ENCODE measurements around the gene COQ7.

Gene COQ7

GRCh38 chr16:19113577-19114358 is 46.4 kb downstream of the COQ7 start, which contains the start of gene ITPRIPL2:
Gene ITPRIPL2, plus strand, starts transcription at chr16:19113964. Its CDS starts 498 bp downstream, at chr16:19114462.
- peak; percentile 21 to 57 for DNase-seq

GRCh38 chr16:19114359-19115147 is 47.1 kb downstream of the COQ7 start:
- no peak for DNase-seq

- no peak for DNase-seq
Measured at GRCh38 chr16:19115148-19116021, 48.0 kb downstream of the COQ7 start.

- DNase-seq, result no peak
Measured at GRCh38 chr16:19116711-19117449, 49.5 kb downstream of the COQ7 start.

GRCh38 chr16:19118938-19119431 is 51.6 kb downstream of the COQ7 start:
- no peak for DNase-seq

GRCh38 chr16:19119564-19119963 is 52.1 kb downstream of the COQ7 start:
- DNase-seq, result no peak

- DNase-seq, result no peak
Measured at GRCh38 chr16:19123535-19124178, 56.2 kb downstream of the COQ7 start.

- no peak for DNase-seq
Measured at GRCh38 chr16:19126300-19126699, 58.9 kb downstream of the COQ7 start.

- no peak for DNase-seq
Measured at GRCh38 chr16:19127205-19127604, 59.8 kb downstream of the COQ7 start.

- no peak for DNase-seq
Measured at GRCh38 chr16:19127674-19128131, 60.3 kb downstream of the COQ7 start.

- DNase-seq, result peak; percentile 71 to 72
Measured at GRCh38 chr16:19128454-19129200, 61.2 kb downstream of the COQ7 start.
